Subcutaneous adipose tissue (tissue), 4 donors: ENCODE measurements around the gene ZC3H7A. TPM values are rescaled to one million over a fixed set of nuclear protein-coding genes. Genes with fewer than 3 reads are reported as not detected.

ENCODE experiments used
- CTCF ChIP-seq: fragments of 450-650 bp; IDR thresholded peaks from one replicate; pipeline ENCODE4 v1.5.1; 2016; ENCODE audit warnings: low read depth, mild to moderate bottlenecking, control low read depth, antibody characterized with exemption, moderate library complexity
- total RNA-seq, 4 donors: library from RNA; depleted of rRNA; stranded (reverse); fragments of >200 nt; gene quantifications; one replicate each; pipeline ENCODE4 v1.1.0, GENCODE V29; 2016

The ZC3H7A gene
- total RNA-seq, 4 donors from 2014 or later: 68.5 to 100 (median 94.7) TPM

- no peak for TF ChIP-seq CTCF
These were observed 8.5 kb upstream of the ZC3H7A start for GRCh38 chr16:11805556-11805955.

GRCh38 chr16:11801481-11802021, 4.5 kb upstream of the ZC3H7A start:
- no peak for TF ChIP-seq CTCF

- TF ChIP-seq CTCF: no peak
These were observed 3.3 kb upstream of the ZC3H7A start for GRCh38 chr16:11800382-11800718.

GRCh38 chr16:11799509-11800381, 2.7 kb upstream of the ZC3H7A start:
- no peak for TF ChIP-seq CTCF

GRCh38 chr16:11799017-11799381, 1.9 kb upstream of the ZC3H7A start:
- TF ChIP-seq CTCF: no peak

- no peak for TF ChIP-seq CTCF
These were observed 870 bp upstream of the ZC3H7A start for GRCh38 chr16:11797957-11798299.

GRCh38 chr16:11796227-11797165, 562 bp downstream of the ZC3H7A start:
- no peak for TF ChIP-seq CTCF
